ENCODE data around the gene GJC1.
"Not testable (repeated sequence)": the region's sequence is repeated elsewhere in the genome, so short reads cannot be mapped to it uniquely, and the experiment has no call there.

The GJC1 gene

GRCh38 chr17:44757918-44758413, 72.1 kb downstream of the GJC1 start:
- no peak for DNase-seq

GRCh38 chr17:44757045-44757917, 72.8 kb downstream of the GJC1 start:
- no peak for DNase-seq

GRCh38 chr17:44755180-44755579, 74.9 kb downstream of the GJC1 start:
- DNase-seq, result not testable (repeated sequence)

- DNase-seq, result no peak
Observed at GRCh38 chr17:44754276-44754675, 75.8 kb downstream of the GJC1 start.

GRCh38 chr17:44752953-44753861, 76.9 kb downstream of the GJC1 start:
- DNase-seq, result no peak

- no peak for DNase-seq
Observed at GRCh38 chr17:44751806-44752205, 78.3 kb downstream of the GJC1 start.

GRCh38 chr17:44751331-44751730, 78.8 kb downstream of the GJC1 start:
- DNase-seq, result no peak

GRCh38 chr17:44749980-44750318, 80.1 kb downstream of the GJC1 start:
- DNase-seq, result no peak

- DNase-seq, result no peak
Observed at GRCh38 chr17:44749076-44749979, 80.8 kb downstream of the GJC1 start.

Measured in COR-L47 (cell line).